LNCaP clone FGC (cell line): Measurements from ENCODE around the gene FAM184B.
"Not testable (repeated sequence)": the region's sequence is repeated elsewhere in the genome, so short reads cannot be mapped to it uniquely, and the experiment has no call there.

ENCODE experiments used
- DNase-seq: peaks from one replicate; pipeline ENCODE4 v3.0.0-alpha.2; 2011; ENCODE audit warnings: low read depth
- H3K4me3 ChIP-seq: 2 replicates; pipeline ENCODE4 v1.5.1; 2011; ENCODE audit warnings: mild to moderate bottlenecking, low read depth, low read length, control low read depth
- CTCF ChIP-seq: IDR thresholded peaks from 2 replicates; pipeline ENCODE4 v1.5.1; 2012; ENCODE audit warnings: mild to moderate bottlenecking; ENCODE audit not compliant: control insufficient read depth, insufficient read depth; ENCODE audit errors: extremely low read depth

The FAM184B gene

GRCh38 chr4:17670423-17670822 lies 111.0 kb downstream of the FAM184B start:
- H3K4me3 ChIP-seq = no peak overlapping the region
- no peak for DNase-seq
- no peak for TF ChIP-seq CTCF

GRCh38 chr4:17667653-17668201 lies 113.7 kb downstream of the FAM184B start:
- no peak overlapping the region for H3K4me3 ChIP-seq
- TF ChIP-seq CTCF = no peak
- DNase-seq = no peak

GRCh38 chr4:17667253-17667652 lies 114.2 kb downstream of the FAM184B start:
- no peak for TF ChIP-seq CTCF
- no peak overlapping the region for H3K4me3 ChIP-seq
- DNase-seq = no peak

- no peak for TF ChIP-seq CTCF
- no peak overlapping the region for H3K4me3 ChIP-seq
- DNase-seq = no peak
Observed at GRCh38 chr4:17665852-17666251, 115.6 kb downstream of the FAM184B start.

DNA sequence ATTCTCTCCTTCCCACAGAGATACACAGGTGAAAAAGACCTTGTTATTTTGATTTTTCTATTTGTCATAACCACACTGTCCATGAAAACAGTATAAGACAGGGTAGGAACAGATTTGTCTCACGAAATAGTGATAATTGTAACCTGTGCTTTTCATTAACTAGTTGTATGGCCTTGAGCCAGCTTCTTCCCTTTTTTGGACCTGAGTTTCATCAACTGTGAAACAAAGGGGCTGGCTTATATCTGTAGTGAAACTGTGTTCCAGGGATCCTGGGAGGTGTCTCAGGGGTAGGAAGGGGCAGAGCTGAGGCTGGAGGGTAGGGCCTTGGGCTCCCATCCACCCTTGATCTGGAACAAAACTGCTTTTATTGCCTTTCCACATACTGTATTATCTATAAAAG lies 116.1 kb downstream of the FAM184B start:
- no peak overlapping the region for H3K4me3 ChIP-seq
- no peak for DNase-seq
- no peak for TF ChIP-seq CTCF

GRCh38 chr4:17664755-17665154 lies 116.7 kb downstream of the FAM184B start:
- TF ChIP-seq CTCF = no peak
- DNase-seq = no peak

GRCh38 chr4:17662694-17663093 lies 118.7 kb downstream of the FAM184B start:
- DNase-seq = no peak
- no peak for TF ChIP-seq CTCF
- H3K4me3 ChIP-seq = no peak overlapping the region

More at GRCh38 chr4:17664755-17665154, 116.7 kb downstream of the FAM184B start:
- H3K4me3 ChIP-seq = no peak overlapping the region

GRCh38 chr4:17659196-17659595 lies 122.2 kb downstream of the FAM184B start:
- not testable (repeated sequence) for DNase-seq, H3K4me3 ChIP-seq
